Occipital lobe (tissue), 2 donors: ENCODE results near the gene COL26A1. TPM values are rescaled to one million over a fixed set of nuclear protein-coding genes. Genes with fewer than 3 reads are reported as not detected.
"Not testable (repeated sequence)": the region's sequence is repeated elsewhere in the genome, so short reads cannot be mapped to it uniquely, and the experiment has no call there.

ENCODE experiments used
- DNase-seq: peaks from one replicate; lab custom pipeline; 2025; lab: John Stamatoyannopoulos, UW
- total RNA-seq: library from RNA; depleted of rRNA; stranded (reverse); fragments of >200 nt; gene quantifications from one replicate; pipeline ENCODE4 v1.2.3, GENCODE V29; 2014

The COL26A1 gene
- 3.4 TPM for total RNA-seq

- peak; percentile 17 for DNase-seq
Measured at GRCh38 chr7:101362334-101363195, at the start of gene COL26A1. Gene COL26A1, plus strand, starts transcription at chr7:101362875. Its CDS starts 158 bp downstream, at chr7:101363033.

DNA sequence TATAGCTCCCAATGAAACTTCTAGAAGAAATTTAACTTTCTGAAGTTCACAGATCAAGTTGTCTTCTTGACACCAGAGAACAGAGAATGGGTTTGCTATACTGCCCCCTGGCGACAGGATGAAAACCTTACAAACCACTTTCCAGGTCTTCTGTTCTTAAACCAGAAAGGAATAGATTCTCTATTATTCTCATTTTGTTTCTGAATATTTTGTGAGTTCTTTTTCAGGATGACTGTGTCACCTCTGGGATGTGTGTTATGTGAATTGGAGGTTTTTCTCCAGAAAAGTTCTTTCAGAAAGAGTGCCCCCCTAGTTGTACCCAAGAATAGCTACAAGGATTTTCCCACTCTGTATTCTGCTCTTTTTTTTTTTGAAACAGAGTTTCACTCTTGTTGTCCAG lies 47.3 kb upstream of the COL26A1 start:
- DNase-seq, result no peak

- no peak for DNase-seq
Measured at GRCh38 chr7:101319401-101319800, 43.3 kb upstream of the COL26A1 start.

DNA sequence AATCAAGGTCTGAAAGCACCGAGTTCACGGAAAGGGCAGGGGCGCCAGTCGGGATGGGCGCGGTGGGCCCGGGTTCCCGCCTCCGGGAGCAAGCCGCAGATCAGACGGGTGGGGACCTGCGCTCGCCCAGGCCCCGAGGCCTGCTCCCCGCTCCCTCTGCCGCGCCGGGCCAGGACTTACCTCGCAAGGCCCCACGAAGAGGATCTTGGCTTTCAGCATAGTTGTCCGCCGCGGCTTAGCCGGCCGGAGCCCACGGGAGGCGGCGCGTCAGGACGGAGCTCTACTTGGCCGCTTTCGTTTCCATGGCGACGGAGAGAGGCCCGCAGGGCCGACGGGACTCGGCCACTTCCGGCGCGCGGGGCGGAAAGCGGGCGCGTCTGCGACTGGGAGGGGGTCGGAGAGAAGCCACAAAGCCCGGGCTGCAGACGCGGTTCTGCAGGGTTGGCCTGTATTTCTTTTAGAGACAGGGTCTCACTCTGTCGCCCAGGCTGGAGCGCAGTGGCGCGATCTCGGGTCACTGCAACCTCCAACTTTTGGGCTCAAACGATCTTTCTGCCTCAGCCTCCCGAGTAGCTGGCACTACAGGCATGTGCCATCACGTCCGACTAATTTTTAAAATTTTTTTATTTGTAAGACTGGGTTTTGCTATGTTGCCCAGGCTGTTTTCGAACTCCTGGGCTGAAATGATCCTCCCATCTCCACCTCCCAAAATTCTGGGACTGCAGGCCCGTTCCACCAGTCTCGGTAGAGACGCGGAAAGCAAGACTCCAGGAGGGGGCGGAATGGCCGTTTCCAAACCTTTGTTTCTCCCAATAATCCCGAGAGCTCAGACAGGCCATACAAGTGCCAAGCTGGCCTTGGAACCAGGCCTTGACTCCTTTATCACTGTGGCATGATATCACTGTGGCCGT lies 40.9 kb upstream of the COL26A1 start, which contains the start of gene IFT22:
IFT22 (minus strand) TSS at position 322 of the 911 bp plus-strand sequence; CDS start at position 219, 103 bp downstream.
- DNase-seq, result peak; percentile 83

DNA sequence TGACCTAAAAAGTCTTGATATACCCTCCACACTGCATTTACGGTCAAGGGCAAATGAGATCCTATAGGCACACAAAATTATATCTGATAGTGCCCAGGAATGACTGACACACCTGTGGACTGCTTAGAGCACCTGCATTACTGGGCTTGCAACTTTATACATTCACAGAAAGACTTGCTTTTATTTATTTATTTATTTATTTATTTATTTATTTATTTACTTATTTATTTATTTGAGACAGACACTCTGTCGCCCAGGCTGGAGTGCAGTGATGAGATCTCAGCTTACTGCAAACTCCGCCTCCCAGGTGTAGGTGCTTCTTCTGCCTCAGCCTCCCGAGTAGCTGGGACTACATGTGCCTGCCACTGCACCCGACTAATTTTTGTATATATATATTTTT lies 34.5 kb upstream of the COL26A1 start:
- DNase-seq, result no peak

- no peak for DNase-seq
Measured at GRCh38 chr7:101330011-101330484, 32.6 kb upstream of the COL26A1 start.

DNA sequence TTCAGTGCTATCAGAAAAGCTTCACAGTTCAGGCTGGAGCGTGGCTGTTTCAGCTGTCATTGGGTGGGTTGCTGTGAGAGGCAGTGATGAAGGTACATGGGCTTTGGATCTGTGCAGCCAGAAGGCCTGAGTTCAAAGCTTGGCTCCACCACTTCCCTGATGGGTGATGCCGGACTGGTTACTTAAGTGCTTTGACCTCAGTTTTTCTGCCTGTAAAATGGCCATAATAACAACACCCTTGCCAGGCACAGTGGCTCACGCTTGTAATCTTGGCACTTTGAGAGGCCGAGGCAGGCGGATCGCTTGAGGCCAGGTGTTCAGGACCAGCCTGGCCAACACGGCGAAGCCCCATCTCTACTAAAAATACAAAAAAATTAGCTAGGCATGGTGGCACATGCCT lies 30.6 kb upstream of the COL26A1 start:
- DNase-seq, result no peak

DNA sequence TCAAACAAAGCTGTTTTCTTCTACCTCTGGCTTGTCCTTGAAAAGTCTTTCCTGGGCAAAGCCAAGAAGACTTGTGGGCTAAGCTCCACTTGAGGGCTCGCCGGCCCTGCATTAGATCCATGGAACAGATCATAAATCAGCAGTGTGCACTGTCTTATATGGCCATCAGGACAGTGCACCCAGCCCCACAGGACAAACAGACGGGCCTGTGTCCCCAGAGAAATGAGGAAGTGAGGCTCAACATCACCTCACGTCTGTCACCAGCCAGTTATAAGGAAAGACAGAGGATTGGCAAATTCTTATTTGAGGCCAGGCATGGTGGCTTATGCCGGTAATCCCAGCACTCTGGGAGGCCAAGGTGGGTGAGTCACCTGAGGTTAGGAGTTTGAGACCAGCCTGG lies 28.8 kb upstream of the COL26A1 start:
- DNase-seq, result no peak

DNA sequence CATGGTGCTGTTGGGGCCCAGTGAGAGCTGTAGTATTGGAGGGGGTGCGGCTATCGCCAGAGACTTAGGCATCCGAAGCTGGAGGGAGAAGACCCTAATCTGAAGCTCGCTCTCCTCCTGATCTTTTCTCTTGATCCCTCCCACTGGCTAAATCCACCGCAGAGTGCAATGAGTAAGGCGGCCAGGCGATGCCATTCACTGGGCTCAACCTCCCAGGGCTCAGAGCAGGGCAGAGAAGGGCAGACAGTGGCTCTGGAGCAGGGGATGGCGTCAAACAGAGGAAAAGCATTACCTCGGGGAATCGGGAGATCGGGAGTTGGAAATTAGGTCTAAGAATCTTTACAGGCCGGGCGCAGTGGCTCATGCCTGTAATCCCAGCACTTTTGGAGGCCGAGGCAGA lies 22.3 kb upstream of the COL26A1 start:
- DNase-seq, result no peak

GRCh38 chr7:101342892-101343291 lies 19.8 kb upstream of the COL26A1 start:
- no peak for DNase-seq

DNA sequence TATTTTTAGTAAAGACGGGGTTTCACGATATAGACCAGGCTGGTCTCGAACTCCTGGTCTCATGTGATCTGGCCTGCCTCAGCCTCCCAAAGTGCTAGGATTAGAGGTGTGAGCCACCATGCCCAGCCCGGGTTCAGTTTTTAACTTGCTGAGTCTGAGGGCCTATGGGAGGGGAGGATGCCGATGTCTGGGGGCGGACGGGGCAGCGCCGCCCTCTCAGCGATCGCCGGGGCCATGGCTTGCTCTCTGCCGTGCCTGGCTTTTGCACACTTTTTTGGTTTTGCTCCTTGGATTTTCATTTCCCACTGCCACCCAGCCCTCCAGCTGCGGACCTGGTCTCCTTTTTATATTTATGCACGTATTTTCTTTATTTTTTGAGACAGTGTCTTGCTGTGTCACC lies 15.2 kb upstream of the COL26A1 start:
- DNase-seq, result no peak

DNA sequence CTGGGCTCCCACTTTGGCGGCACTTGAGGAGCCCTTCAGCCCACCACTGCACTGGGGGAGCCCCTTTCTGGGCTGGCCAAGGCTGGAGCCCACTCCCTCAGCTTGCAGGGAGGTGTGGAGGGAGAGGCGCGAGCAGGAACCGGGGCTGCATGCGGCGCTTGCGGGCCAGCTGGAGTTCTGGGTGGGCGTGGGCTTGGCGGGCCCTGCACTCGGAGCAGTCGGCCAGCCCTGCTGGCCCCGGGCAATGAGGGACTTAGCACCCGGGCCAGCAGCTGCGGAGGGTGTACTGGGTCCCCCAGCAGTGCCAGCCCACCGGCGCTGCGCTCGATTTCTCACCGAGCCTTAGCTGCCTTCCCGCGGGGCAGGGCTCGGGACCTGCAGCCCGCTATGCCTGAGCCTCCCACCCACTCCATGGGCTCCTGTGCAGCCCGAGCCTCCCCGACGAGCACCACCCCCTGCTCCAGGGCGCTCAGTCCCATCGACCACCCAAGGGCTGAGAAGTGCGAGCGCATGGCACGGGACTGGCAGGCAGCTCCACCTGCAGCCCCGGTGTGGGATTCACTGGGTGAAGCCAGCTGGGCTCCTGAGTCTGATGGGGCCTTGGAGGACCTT lies 14.1 kb upstream of the COL26A1 start:
- DNase-seq, result not testable (repeated sequence)

DNA sequence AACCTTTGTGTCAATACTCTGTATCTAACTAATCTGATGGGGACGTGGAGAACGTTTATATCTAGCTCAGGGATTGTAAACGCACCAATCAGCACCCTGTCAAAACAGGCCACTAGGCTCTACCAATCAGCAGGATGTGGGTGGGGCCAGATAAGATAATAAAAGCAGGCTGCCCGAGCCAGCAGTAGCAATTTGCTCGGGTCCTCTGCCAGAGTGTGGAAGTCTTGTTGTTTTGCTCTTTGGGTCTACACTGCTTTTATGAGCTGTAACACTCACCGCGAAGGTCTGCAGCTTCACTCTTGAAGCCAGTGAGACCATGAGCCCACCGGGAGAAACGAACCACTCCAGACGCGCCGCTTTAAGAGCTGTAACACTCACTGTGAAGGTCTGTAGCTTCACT lies 13.4 kb upstream of the COL26A1 start:
- DNase-seq, result not testable (repeated sequence)

DNA sequence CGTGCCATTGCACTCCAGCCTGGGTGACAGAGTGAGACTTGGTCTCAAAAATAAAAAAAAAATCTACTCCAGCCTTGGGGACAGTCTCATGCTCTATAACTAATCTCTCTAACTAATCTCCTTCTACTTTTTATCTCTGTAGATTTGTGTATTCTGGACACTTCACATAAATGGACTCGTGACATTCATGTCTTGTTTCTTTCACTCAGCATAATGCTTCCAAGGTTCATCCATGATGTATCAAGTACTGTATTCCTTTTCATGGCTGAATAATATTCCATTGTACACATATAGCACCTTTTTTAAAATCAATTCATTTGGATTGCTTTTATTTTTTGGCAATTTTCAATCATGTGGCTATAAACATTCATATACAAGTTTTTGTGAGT lies 9.8 kb upstream of the COL26A1 start:
- no peak for DNase-seq

- DNase-seq, result no peak
Measured at GRCh38 chr7:101357433-101357832, 5.2 kb upstream of the COL26A1 start.

- no peak for DNase-seq
Measured at GRCh38 chr7:101363196-101363733, 590 bp downstream of the COL26A1 start.

DNA sequence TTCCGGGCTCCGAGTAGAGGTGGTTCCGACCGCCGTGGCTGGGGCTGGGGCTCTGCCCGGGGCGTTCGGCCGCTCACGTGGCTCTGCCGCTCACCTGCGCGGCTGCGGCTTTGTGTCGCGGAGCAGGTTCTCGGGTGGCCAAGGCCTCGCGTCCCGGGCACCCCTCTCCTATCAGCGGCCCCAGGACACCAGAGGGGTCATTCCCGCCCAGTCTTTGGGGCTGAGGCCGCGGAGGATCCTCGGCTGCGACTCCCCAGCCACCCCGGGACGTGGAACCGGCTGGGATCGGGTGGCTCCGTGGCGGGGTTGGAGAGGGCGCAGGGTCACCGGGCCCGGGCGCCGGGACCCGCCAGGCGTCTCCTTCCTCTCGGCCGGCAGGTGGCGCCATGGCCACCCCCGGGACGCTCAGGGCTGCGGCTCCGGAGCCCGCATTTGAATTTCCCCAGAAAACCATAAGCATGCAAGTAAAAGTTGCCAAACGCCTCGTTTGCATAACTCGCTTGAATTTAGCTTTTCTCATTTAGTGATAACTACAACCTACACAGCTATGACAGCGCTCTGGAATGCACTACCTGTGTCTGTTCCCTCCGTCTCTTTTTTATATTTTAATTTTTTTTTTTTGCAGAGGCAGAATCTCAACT lies 1.2 kb downstream of the COL26A1 start:
- DNase-seq, result peak; percentile 58

GRCh38 chr7:101365956-101366355 lies 3.3 kb downstream of the COL26A1 start:
- DNase-seq, result peak; percentile 67

DNA sequence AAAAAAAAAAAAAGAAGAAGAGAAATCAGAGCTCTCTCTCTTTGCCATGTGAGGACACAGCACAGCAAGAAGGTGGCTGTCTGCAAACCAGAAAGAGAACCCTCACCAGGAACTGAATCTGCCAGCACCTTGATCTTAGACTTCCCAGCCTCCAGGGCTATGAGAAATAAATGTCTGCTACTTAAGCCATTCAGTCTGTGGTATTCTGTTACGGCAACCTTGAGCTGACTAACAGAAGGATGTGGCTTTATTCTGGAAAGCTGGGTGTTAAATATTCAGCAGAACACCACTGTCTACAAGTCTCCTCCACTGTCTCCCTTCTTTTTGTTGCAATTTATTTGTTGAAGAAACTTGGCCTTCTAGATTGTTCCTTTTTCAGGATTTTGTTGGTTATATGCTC lies 5.0 kb downstream of the COL26A1 start:
- DNase-seq, result no peak

- DNase-seq, result no peak
Measured at GRCh38 chr7:101368422-101369165, 5.9 kb downstream of the COL26A1 start.
